HG03103 (cell line): ENCODE results near the gene ITGB3.
"Not testable (repeated sequence)": the region's sequence is repeated elsewhere in the genome, so short reads cannot be mapped to it uniquely, and the experiment has no call there.

Experiments
- ATAC-seq: cut with Tn5 transposase; IDR thresholded peaks from one replicate; pipeline ENCODE4 v1.9.1; 2021; ENCODE audit warnings: low read depth; ENCODE audit not compliant: unreplicated experiment

Gene ITGB3

GRCh38 chr17:47222047-47222446, 31.6 kb upstream of the ITGB3 start:
- no peak for ATAC-seq

DNA sequence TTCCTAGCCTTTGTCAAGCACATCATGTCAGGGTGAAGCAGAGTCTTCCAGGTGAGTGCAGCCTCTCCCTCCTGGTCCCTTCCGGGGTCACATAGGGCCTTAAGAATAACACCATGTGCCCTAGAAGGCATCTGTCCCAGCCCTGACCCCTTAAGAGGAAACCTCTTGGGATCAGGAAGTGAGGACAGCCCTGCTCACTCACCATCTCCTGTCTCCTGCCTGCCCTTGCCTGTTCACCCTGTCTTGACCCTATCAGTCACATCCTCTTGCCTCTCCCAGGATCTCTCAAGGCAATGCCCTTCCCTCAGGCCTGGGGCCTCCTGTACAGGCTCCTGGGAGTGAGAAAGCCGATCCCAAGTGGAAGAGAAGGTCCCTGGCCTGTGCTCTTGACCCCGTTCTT, 30.6 kb upstream of the ITGB3 start:
- no peak for ATAC-seq

DNA sequence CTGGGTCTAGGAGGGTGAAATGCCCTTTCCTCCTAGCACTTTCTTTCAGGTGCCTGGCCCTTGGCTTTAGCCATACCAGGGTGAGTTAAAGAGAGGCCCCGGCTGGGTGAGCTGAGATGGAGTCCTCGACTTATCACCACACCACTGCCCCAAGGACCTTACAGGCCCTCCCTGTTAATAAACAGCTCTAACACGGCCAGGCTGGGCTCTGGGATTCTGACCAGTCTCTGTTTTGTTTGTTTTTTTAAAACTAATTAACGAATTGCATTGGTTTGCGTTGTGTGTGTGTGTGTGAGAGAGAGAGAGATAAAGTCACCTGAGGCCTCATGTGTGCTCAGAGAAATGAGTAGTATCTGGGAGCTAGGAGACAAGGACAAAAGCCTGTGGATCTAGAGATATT, 30.2 kb upstream of the ITGB3 start:
- no peak for ATAC-seq

GRCh38 chr17:47224077-47224476, 29.6 kb upstream of the ITGB3 start:
- not testable (repeated sequence) for ATAC-seq

DNA sequence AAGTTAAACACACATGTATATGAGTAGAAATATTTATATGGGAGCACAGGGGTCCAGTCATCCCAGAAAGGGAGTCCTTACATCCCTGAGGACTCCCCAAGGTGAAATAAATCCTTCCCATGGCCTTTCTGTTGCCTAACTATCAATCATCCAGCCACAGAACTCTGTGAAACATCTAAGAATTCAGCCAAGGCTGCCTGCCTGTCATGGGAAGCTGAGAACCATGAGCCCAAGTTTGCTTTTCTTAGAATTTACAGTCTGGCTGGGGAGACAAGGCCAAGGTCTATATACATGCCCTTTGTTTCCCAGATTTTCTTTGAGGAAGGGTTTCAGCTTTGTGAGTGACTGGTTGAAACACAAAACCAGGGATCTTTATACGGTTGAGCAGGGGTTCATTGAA, 28.7 kb upstream of the ITGB3 start:
- ATAC-seq = no peak

DNA sequence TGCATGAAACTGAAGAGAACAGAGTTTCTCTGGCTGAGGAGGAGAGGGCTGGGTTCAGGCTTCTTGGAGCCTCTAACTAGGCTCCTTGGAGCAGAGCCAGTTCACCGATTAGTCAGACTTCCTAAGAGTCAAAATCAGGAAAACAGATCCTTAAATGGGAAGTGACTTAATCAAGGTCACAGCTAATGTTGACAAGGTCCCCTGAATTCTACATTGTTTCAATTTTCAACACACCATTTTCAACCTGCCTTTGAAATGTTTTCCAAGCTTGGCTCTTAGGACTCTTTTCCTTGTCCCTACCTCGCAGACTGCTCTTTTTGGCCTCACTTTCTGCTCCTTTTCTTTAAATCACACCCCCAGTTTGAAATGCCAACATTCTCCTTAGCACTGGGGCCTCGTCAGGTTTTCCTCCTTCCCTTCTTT, 28.2 kb upstream of the ITGB3 start:
- no peak for ATAC-seq

DNA sequence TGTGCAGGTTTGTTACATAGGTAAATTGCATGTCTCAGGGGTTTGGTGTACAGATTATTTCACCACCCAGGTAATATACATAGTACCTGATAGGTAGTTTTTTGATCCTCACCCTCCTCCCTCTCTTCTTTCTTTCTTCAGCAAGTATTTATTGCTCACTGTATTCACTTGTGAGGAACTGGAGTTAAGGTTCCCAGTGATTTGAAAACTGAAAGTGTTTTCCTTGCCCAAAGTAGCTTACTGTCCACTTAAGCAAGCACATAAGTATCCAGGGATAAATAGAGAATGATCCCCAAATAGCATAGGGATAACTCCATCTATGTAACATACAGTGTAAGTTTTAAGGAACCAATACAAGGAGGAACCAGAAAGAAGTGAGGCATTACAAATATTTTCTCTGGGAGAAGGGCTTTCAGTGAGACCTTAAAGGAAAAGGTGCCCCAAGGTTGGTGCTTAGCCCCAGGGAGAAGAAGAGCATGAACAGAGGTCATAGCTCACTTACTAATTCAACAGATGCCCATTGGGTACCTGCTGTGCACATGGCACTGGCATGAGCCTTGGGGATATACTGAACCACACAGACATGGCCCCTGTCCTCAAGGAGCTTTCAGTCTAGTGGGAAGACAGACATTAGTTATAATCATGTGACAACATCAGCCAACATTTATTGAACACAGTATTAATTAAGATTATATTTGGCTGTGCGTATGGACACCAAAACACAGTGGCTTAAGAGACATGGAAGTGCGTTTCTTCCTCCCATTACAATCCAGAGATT, 27.5 kb upstream of the ITGB3 start:
- no peak for ATAC-seq

GRCh38 chr17:47227862-47228261, 25.8 kb upstream of the ITGB3 start:
- no peak for ATAC-seq

DNA sequence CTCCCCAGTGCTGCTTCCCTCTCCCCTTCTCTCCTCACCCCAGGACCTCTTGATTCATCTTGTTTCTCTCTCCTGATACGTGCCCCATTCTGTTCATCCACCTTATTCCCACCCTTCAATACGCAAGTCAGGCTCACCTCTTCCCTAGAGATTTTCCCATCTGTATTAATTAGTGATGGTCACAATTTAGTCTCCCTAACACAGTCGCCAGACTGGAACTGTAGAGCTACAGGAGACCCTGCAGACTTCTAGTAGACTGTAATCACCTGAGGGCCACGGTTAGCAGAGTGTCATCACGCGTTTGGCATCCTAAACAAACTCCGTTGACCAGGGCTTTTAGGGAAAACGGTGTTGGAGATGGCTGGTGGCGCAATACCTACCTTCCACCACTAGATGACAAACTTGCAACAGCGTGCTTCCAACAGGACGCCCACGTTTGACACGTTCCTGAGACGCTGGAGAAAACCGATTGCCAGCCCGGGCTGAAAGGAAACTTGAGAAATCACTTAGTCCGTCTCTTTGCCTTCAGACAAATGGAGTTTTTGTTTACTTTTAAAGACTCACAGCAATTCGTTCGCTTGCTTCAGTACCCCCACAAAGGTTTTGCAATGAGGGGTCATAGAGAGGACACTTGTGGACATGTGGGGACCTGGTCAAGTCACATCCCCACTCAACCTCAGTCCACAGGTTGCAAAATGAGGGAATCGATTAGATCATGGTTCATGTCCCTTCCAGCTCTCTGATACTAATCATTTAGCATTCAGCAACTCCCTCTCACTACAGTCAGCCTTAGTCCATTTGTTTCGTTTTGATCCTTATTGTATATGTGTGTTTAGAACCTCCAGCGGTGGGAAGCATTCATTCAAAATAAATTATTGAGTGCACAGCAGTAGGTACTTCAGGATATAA, 23.8 kb upstream of the ITGB3 start:
- peak; percentile 52 for ATAC-seq

GRCh38 chr17:47230864-47231263, 22.8 kb upstream of the ITGB3 start:
- no peak for ATAC-seq

- no peak for ATAC-seq
Observed at GRCh38 chr17:47231334-47231733, 22.3 kb upstream of the ITGB3 start.

GRCh38 chr17:47231866-47232265, 21.8 kb upstream of the ITGB3 start:
- no peak for ATAC-seq

- ATAC-seq = no peak
Observed at GRCh38 chr17:47232465-47232864, 21.2 kb upstream of the ITGB3 start.

DNA sequence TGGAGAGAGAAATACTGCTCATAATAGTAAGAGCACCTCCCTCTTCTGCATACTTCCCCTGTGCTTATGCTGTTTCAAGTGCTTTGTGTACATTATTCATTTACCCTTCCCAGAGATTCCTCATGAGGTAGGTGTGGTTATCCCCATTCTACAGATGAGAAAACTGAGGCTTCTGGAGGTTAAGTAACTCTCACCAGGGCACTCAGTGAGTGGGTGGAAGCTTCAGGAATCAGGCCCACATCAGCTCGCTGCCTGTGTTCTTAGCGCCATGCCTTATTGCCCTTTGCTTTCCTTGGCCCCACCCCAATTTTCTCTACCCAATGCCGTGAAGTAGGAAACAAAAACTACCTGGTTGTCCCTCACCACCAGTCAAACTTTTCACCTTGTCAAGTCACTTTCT, 18.1 kb upstream of the ITGB3 start:
- ATAC-seq = no peak

GRCh38 chr17:47235923-47236322, 17.7 kb upstream of the ITGB3 start:
- ATAC-seq = no peak

DNA sequence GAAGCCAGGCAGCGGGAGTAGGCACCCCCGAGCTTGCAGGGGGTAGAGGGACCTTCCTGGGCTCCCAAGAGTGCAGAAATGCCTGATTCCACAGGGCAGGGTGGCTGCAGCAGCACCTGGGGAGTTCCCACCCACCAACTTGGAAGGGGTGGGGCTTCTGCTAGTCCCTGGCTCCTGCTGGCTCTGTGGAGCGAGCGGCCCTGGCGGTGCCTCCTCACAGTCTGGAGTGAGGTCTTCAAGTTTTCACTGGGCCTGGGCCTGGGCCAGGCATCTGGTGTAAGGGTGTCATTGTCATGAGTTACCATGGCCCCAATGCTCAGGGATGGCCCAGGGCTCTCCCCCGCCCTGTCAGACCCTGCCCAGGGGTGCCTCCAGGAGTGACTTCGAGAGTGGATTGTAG, 15.8 kb upstream of the ITGB3 start:
- no peak for ATAC-seq

GRCh38 chr17:47238321-47239010, 15.2 kb upstream of the ITGB3 start:
- ATAC-seq = no peak

DNA sequence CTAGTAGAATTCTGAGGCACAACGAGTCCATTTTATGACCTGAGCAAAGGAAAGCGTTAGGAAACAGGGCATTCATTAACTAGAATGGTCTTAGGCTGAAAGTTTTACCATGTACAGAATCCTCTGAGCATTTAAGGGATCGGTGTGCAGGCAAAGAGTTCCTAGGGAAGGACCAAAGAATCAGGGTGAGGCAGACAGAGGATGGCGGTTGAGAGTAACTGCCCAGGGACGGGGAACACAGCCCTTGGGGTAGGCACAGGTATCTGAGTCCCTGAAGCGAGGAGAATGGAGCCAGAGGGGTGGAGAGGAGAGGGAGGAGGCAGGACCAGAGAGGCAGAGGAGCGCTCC, 14.0 kb upstream of the ITGB3 start:
- no peak for ATAC-seq

DNA sequence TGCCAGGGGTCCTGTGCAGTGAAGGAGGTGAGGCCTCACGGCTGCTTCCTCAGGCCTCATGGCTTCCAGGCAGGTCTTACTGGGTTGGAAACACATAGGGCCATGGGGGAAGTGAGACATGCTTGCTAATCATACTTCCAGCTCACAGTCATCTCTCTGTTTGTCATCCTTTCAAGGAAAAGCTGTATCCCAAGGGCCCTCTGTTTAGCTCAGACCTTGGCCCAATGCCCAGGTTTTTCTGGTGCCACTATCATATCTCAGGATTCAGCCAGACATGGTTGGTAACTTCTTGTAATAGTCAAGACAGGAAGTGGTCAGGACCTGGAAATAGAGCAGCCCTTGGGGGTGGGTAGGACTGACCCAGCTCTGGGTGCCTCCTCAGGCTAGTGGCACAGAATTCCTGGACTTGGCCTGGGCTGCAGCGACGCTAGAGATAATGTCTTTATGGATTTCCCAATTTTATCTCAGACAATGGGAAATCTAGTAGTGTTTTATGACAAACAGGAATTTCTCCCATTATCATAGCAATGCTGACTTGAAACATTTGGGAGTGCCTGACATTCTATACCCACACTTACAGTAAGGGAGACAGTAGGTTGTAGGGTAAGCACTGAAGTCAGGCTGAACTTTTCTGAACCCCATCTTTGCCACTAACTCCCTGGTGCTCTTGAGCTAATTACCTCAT, 13.5 kb upstream of the ITGB3 start:
- no peak for ATAC-seq

GRCh38 chr17:47240806-47241205, 12.8 kb upstream of the ITGB3 start:
- no peak for ATAC-seq

DNA sequence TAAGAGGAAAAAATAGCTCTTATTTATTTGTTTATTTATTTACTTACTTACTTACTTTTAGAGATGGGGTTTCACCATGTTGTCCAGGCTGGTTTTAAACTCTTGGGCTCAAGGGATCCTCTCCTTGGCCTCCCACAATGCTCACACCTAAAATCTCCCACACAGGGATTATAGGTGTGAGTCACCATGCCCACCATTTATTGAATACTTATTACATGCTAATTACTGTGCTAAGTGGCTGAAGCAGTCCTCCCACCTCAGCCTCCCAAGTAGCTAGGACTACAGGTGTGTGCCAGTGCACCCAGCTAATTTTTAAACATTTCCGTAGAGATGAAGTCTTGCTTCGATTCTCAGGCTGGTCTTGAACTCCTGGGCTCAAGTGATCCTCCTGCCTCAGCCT, 11.0 kb upstream of the ITGB3 start:
- ATAC-seq = no peak
